Kidney (tissue), 14 donors: ENCODE data around the gene AKAP6. TPM values are rescaled to one million over a fixed set of nuclear protein-coding genes. Genes with fewer than 3 reads are reported as not detected.
A peak's percentile ranks its signal among the peaks of the same experiment; 100 is the strongest.

Experiments used
- DNase-seq, 5 donors: peaks; one replicate each; pipeline ENCODE4 v3.0.0-alpha.2; 2013 to 2020
- FAIRE-seq: peaks from 2 replicates; lab custom pipeline; 2012; peaks lifted over from hg19 to GRCh38; lab: Jason Lieb, UNC
- H3K27ac ChIP-seq, 2 donors: one replicate each; pipeline ENCODE4 v1.7.0; 2013; ENCODE audit warnings: low read depth in 2 of 2, low read length in 2 of 2, inconsistent platforms in 1 of 2
- H3K27me3 ChIP-seq: one replicate; pipeline ENCODE4 v1.7.1; 2013; ENCODE audit warnings: low read length, inconsistent platforms; ENCODE audit not compliant: control insufficient read depth, insufficient read depth
- H3K36me3 ChIP-seq, 3 donors: one replicate each; pipeline versions ENCODE4 v1.7.0 to v1.7.1; 2013; ENCODE audit warnings: low read length in 3 of 3, control low read depth in 1 of 3, inconsistent platforms in 1 of 3; ENCODE audit not compliant: insufficient read depth in 3 of 3, control insufficient read depth in 2 of 3
- H3K4me1 ChIP-seq, 3 donors: one replicate each; pipeline versions ENCODE4 v1.7.0 to v1.7.1; 2013; ENCODE audit warnings: low read length in 3 of 3, inconsistent platforms in 1 of 3, low read depth in 1 of 3; ENCODE audit not compliant: control insufficient read depth in 2 of 3, insufficient read depth in 2 of 3
- H3K4me3 ChIP-seq, 3 donors: one replicate each; pipeline versions ENCODE4 v1.7.0 to v1.8.1; 2013; ENCODE audit warnings: low read length in 3 of 3, control low read depth in 1 of 3, inconsistent platforms in 1 of 3
- H3K9ac ChIP-seq, 3 donors: one replicate each; pipeline versions ENCODE4 v1.7.0 to v1.7.1; 2013; ENCODE audit warnings: low read length in 3 of 3, control low read depth in 1 of 3, inconsistent platforms in 1 of 3
- H3K9me3 ChIP-seq, 3 donors: one replicate each; pipeline versions ENCODE4 v1.7.0 to v1.7.1; 2013; ENCODE audit warnings: low read length in 3 of 3, control low read depth in 1 of 3, inconsistent platforms in 1 of 3; ENCODE audit not compliant: control insufficient read depth in 2 of 3, insufficient read depth in 1 of 3
- intact Hi-C: fragments of 100-400 bp; cut with DNase I; formaldehyde crosslinking; loops from one replicate; pipeline ENCODE4 v1.11.1; 2022
- polyA plus RNA-seq: library from polyadenylated mRNA; stranded (reverse); fragments of 350-450 nt; fragmentation: Illumina TruSeq; extraction: RNeasy Lipid Tissue Mini Kit (QIAGEN cat#74804); gene quantifications from one replicate; pipeline ENCODE4 v1.2.3, GENCODE V29; 2014; ENCODE audit warnings: low read depth, low replicate concordance; ENCODE audit not compliant: insufficient read depth
- total RNA-seq: library from RNA; stranded (reverse); fragmentation: NEBNext Ultra II Directional; extraction: Animal tissue kit (Norgen Biotek cat#: 25700); gene quantifications from one replicate; pipeline ENCODE4 v1.2.1, GENCODE V29; 2021
- TF ChIP-seq, protein P1 (sequence below): IDR thresholded peaks from 3 replicates; pipeline ENCODE4 v1.5.1; 2012; ENCODE audit warnings: mild to moderate bottlenecking, moderate library complexity, borderline replicate concordance; ENCODE audit not compliant: insufficient read depth; ENCODE audit errors: extremely low read depth
- donor health status: control.
- donor health status: control.
- donor health status: control.
- donor health status: control.
- donor health status: control.
- donor health status: DM: yes; HTN: yes; CAD: no.
- donor health status: Normal renal cell carcinoma (clear cell type).

AKAP6 gene
- total and polyA plus RNA-seq, 2 donors from 2014 or later = 0.92 to 10.5 TPM

DNA sequence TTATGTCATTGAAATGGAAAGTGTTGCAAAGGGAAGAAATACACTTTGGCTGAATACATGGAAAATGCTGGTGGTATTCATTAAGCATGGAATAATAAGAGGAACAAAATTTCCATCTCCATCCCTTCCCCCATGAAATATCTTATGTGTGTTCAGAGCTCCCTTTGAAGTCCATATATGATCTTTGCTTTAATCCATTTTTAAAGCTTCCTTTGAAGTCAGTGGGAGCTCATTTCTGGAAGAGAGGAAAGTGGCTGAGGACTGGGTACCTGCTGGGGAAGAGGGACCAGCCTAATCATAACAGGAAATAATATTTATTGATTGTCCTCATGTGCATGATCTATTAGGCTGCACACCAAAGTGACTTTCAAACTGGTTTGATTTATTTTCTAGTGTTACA is 49.2 kb downstream of the AKAP6 start:
- FAIRE-seq (no peak), DNase-seq (no peak)
- intact Hi-C loops = no loop called here
- TF ChIP-seq, protein P1, sequence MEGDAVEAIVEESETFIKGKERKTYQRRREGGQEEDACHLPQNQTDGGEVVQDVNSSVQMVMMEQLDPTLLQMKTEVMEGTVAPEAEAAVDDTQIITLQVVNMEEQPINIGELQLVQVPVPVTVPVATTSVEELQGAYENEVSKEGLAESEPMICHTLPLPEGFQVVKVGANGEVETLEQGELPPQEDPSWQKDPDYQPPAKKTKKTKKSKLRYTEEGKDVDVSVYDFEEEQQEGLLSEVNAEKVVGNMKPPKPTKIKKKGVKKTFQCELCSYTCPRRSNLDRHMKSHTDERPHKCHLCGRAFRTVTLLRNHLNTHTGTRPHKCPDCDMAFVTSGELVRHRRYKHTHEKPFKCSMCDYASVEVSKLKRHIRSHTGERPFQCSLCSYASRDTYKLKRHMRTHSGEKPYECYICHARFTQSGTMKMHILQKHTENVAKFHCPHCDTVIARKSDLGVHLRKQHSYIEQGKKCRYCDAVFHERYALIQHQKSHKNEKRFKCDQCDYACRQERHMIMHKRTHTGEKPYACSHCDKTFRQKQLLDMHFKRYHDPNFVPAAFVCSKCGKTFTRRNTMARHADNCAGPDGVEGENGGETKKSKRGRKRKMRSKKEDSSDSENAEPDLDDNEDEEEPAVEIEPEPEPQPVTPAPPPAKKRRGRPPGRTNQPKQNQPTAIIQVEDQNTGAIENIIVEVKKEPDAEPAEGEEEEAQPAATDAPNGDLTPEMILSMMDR = no peak
- H3K27me3 ChIP-seq = no peaks in the 10 kb centered on the region
- H3K9me3 ChIP-seq = no peaks in the 10 kb centered on the region
- H3K4me3 ChIP-seq = no peak overlapping the region
- no peak overlapping the region for H3K27ac ChIP-seq
- H3K9ac ChIP-seq = no peak overlapping the region
- H3K36me3 ChIP-seq = no peaks in the 10 kb centered on the region
- no peaks in the 10 kb centered on the region for H3K4me1 ChIP-seq

DNA sequence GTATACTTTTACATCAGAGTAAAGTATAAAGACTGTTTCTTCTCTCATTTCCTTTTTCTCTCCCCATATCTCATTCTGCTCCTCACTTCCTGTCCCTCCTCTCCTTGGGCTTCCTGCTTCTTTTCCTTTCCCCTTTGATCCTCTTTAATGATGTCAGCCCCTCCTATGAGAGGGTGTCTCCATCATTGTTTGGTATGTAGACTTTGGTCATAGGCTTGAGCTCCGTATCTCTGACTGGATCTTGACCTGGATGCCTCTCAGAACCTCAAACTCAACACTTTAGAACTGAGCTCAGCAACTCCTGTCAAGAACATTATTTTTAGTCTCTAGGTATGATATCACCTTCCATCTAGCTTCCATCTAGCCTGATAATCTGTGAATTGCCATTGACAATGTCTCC is 50.3 kb downstream of the AKAP6 start:
- Histone ChIP-seq H3K27ac (no peak overlapping the region), H3K36me3 (no peaks in the 10 kb centered on the region), H3K9ac (no peak overlapping the region), H3K4me3 (no peak overlapping the region), H3K4me1 (no peaks in the 10 kb centered on the region), H3K9me3 (no peaks in the 10 kb centered on the region), H3K27me3 (no peaks in the 10 kb centered on the region)
- TF ChIP-seq, protein P1 = no peak
- DNase-seq (no peak), FAIRE-seq (no peak)
- intact Hi-C loops = no loop called here

DNA sequence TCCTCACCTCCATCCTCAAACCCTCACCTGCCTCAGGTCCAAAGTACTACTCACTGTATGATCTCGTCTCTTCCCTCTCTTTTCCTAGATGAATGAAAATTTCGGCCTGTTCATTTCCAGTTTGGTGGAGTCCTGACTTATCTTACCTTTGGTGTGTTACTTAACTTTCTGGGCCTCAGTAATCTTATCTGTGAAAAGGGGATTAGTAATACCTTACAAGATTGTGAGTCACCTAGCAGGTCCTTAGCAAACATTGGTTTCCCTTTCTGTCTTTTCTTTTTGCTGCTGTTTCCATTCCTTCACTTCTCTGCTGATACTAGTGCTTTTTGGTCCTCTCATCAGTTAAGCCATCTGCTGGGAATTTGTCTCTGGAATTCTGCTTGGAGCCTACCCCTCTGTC is 52.8 kb downstream of the AKAP6 start:
- DNase-seq = no peak
- intact Hi-C loops = no loop called here
- H3K27me3 ChIP-seq = no peaks in the 10 kb centered on the region
- H3K9ac ChIP-seq = no peak overlapping the region
- H3K4me3 ChIP-seq = no peak overlapping the region
- H3K9me3 ChIP-seq = no peaks in the 10 kb centered on the region
- no peak overlapping the region for H3K27ac ChIP-seq
- H3K36me3 ChIP-seq = no peaks in the 10 kb centered on the region
- FAIRE-seq = no peak
- TF ChIP-seq, protein P1 = no peak
- no peaks in the 10 kb centered on the region for H3K4me1 ChIP-seq

DNA sequence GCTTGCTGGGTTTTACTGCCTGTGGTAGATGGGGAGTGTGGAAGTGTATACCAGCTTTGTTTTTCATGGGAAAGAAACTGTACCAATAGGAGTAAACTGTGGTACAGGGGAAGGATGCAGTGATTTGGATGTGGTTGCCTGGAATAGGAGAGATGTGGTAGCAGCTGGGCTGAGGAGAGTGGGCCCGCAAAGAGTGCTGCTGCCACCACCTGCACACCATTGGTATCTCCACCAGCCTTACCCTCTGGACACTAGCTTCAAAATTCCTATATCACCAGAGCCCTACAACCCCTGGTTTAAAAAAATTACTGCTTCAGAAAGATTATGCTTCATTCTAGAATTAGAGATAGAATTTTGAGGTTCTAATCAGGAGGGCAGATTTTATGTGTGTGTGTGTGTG is 53.6 kb downstream of the AKAP6 start:
- TF ChIP-seq, protein P1 = peak; percentile 22
- no peak for DNase-seq
- Histone ChIP-seq H3K27me3 (no peaks in the 10 kb centered on the region), H3K9ac (no peak overlapping the region), H3K9me3 (no peaks in the 10 kb centered on the region), H3K4me1 (no peaks in the 10 kb centered on the region), H3K27ac (no peak overlapping the region), H3K36me3 (no peaks in the 10 kb centered on the region), H3K4me3 (no peak overlapping the region)
- intact Hi-C loops = no loop called here
- no peak for FAIRE-seq
